Nephron (organoid): Measurements from ENCODE around the gene NEURL1.

Source experiments
- H3K27ac Mint-ChIP-seq, 3 experiments: 2 replicates each; pipeline ENCODE4 v1.8.0; 2020; ENCODE audit warnings: mixed read lengths in 3 of 3, mild to moderate bottlenecking in 2 of 3, moderate library complexity in 1 of 3
- H3K27me3 Mint-ChIP-seq: 2 replicates; pipeline ENCODE4 v1.8.0; 2021; ENCODE audit warnings: low read depth, mild to moderate bottlenecking, moderate library complexity, mixed read lengths
- H3K36me3 Mint-ChIP-seq: 2 replicates; pipeline ENCODE4 v1.8.0; 2020; ENCODE audit warnings: low read depth, mixed read lengths
- H3K4me1 Mint-ChIP-seq: 2 replicates; pipeline ENCODE4 v1.8.0; 2020; ENCODE audit warnings: mixed read lengths
- H3K4me3 Mint-ChIP-seq, 3 experiments: 2 replicates each; pipeline ENCODE4 v1.8.0; 2020; ENCODE audit warnings: mild to moderate bottlenecking in 3 of 3, mixed read lengths in 3 of 3, moderate library complexity in 2 of 3
- H3K9me3 Mint-ChIP-seq: 2 replicates; pipeline ENCODE4 v1.8.0; 2020; ENCODE audit warnings: mixed read lengths
- CTCF ChIP-seq, 3 experiments: fragments of 200-600 bp; sonication (generic); IDR thresholded peaks; one replicate each; pipeline ENCODE4 v1.5.0; 2021; ENCODE audit warnings: antibody characterized with exemption in 3 of 3; ENCODE audit not compliant: unreplicated experiment in 3 of 3

The NEURL1 gene

GRCh38 chr10:103562383-103562782 lies 68.9 kb downstream of the NEURL1 start:
- peaks cover 15% of the 10 kb centered on the region for H3K4me1 Mint-ChIP-seq
- H3K4me3 Mint-ChIP-seq, result no peak overlapping the region
- no peaks in the 10 kb centered on the region for H3K9me3 Mint-ChIP-seq
- no peak for TF ChIP-seq CTCF (IDR thresholded peaks at IDR 0.05; ENCODE audit: unreplicated experiment in 3 of 3)
- peaks cover 37% of the 10 kb centered on the region for H3K27me3 Mint-ChIP-seq
- no peaks in the 10 kb centered on the region for H3K36me3 Mint-ChIP-seq
- no peak overlapping the region for H3K27ac Mint-ChIP-seq

GRCh38 chr10:103563231-103564115 lies 70.0 kb downstream of the NEURL1 start:
- Mint-ChIP-seq H3K9me3 (no peaks in the 10 kb centered on the region), H3K4me1 (peaks cover 15% of the 10 kb centered on the region), H3K4me3 (no peak overlapping the region), H3K27ac (no peak overlapping the region), H3K36me3 (no peaks in the 10 kb centered on the region), H3K27me3 (peaks cover 28% of the 10 kb centered on the region)
- no peak for TF ChIP-seq CTCF (IDR thresholded peaks at IDR 0.05; ENCODE audit: unreplicated experiment in 3 of 3)

- Mint-ChIP-seq H3K4me1 (peaks cover 15% of the 10 kb centered on the region), H3K9me3 (no peaks in the 10 kb centered on the region), H3K27me3 (peaks cover 21% of the 10 kb centered on the region), H3K27ac (no peak overlapping the region), H3K36me3 (no peaks in the 10 kb centered on the region), H3K4me3 (no peak overlapping the region)
- no peak for TF ChIP-seq CTCF (IDR thresholded peaks at IDR 0.05; ENCODE audit: unreplicated experiment in 3 of 3)
Observed at GRCh38 chr10:103564116-103564501, 70.6 kb downstream of the NEURL1 start.

GRCh38 chr10:103564776-103565520 lies 71.4 kb downstream of the NEURL1 start:
- Mint-ChIP-seq H3K27me3 (peaks cover 14% of the 10 kb centered on the region), H3K4me1 (peaks cover 19% of the 10 kb centered on the region), H3K9me3 (no peaks in the 10 kb centered on the region), H3K4me3 (no peak overlapping the region), H3K27ac (no peak overlapping the region), H3K36me3 (no peaks in the 10 kb centered on the region)
- TF ChIP-seq CTCF (IDR thresholded peaks at IDR 0.05; ENCODE audit: unreplicated experiment in 3 of 3), result peak; percentile 46 to 65 (median 54)

GRCh38 chr10:103566536-103566935 lies 73.0 kb downstream of the NEURL1 start:
- Mint-ChIP-seq H3K4me1 (peaks cover 21% of the 10 kb centered on the region), H3K9me3 (no peaks in the 10 kb centered on the region), H3K27ac (no peak overlapping the region), H3K27me3 (peaks cover 14% of the 10 kb centered on the region), H3K36me3 (no peaks in the 10 kb centered on the region), H3K4me3 (no peak overlapping the region)
- TF ChIP-seq CTCF (IDR thresholded peaks at IDR 0.05; ENCODE audit: unreplicated experiment in 3 of 3), result no peak
